ENCODE data around the gene RGN.
"Not testable (repeated sequence)": the region's sequence is repeated elsewhere in the genome, so short reads cannot be mapped to it uniquely, and the experiment has no call there.

Gene RGN

DNA sequence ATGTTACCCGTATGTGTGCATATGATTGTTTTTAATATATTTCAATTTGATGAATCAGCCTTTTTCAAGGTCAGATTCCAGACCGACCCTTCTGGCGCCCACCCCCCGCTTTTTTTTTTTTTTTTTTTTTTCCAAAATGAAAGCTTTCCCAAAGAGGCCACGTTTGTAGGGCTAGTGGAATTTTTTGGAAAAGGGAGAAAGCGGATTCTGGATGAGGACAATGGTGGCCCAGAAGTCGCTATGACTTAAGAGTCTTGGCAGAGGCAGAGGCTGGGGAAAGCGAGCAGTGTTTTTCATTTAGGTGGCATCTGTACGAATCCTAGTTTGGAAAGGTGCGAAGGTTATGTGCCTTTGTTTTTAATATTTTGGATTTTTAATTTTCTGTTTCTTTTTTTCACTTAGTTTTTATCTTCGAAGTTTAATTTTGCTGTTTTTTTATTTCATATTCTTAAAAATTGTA lies 51.7 kb downstream of the RGN start:
- Histone ChIP-seq H3K4me3 (ENCODE audit: low read length) (peak overlapping the region; percentile 85), H3K4me1 (ENCODE audit: control insufficient read depth, low read depth, low read length) (no peaks in the 10 kb centered on the region), H3K27ac (ENCODE audit: low read length) (no peak overlapping the region), H3K36me3 (ENCODE audit: control insufficient read depth, low read depth, low read length) (no peaks in the 10 kb centered on the region), H3K9me3 (ENCODE audit: control insufficient read depth, low read depth, low read length) (peaks cover 5% of the 10 kb centered on the region), H3K27me3 (ENCODE audit: control insufficient read depth, insufficient read depth, low read length) (no peaks in the 10 kb centered on the region), H3K9ac (ENCODE audit: low read length) (no peak overlapping the region)

DNA sequence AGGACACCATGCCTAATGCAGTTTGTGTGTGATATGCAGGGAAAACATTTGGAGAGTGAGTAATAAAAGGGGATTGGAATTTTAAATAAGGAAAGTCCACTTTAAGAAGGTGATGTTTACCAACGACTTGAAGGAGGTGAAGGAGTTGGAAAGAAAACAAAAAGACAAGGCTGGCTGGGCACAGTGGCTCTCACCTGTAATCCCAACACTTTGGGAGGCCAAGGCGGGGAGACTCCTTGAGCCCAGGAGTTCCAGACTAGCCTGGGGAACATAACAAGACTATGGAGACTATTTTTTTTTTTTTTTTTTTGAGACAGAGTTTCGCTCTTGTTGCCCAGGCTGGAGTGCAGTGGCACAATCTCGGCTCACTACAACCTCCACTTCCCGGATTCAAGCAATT lies 55.2 kb downstream of the RGN start:
- H3K27me3 ChIP-seq (ENCODE audit: control insufficient read depth, insufficient read depth, low read length) = no peaks in the 10 kb centered on the region

DNA sequence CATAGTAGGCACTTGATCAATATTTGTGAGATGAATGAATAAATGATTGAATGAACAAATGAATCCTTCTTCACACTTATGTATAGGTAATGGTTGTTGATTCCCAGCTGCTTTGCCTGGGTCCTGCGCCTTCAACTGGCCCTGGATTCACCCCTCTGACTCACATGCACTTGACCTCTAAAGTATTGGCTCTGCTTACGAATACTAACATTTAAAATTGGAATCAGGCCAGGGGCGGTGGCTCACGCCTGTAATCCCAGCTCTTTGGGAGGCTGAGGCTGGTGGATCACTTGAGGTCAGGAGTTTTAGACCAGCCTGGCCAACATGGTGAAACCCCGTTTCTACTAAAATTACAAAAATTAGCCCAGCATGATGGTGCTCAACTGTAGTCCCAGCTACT lies 57.4 kb downstream of the RGN start:
- not testable (repeated sequence) for H3K36me3 ChIP-seq (ENCODE audit: control insufficient read depth, low read depth, low read length); H3K27me3 ChIP-seq (ENCODE audit: control insufficient read depth, insufficient read depth, low read length); H3K4me1 ChIP-seq (ENCODE audit: control insufficient read depth, low read depth, low read length); H3K27ac ChIP-seq (ENCODE audit: low read length); H3K9me3 ChIP-seq (ENCODE audit: control insufficient read depth, low read depth, low read length); H3K9ac ChIP-seq (ENCODE audit: low read length); H3K4me3 ChIP-seq (ENCODE audit: low read length)

More for the DNA sequence above, 55.2 kb downstream of the RGN start:
- Histone ChIP-seq H3K36me3 (ENCODE audit: control insufficient read depth, low read depth, low read length) (no peaks in the 10 kb centered on the region), H3K4me1 (ENCODE audit: control insufficient read depth, low read depth, low read length) (no peaks in the 10 kb centered on the region), H3K27ac (ENCODE audit: low read length) (no peak overlapping the region), H3K9ac (ENCODE audit: low read length) (no peak overlapping the region), H3K9me3 (ENCODE audit: control insufficient read depth, low read depth, low read length) (peaks cover 8% of the 10 kb centered on the region), H3K4me3 (ENCODE audit: low read length) (no peak overlapping the region)

DNA sequence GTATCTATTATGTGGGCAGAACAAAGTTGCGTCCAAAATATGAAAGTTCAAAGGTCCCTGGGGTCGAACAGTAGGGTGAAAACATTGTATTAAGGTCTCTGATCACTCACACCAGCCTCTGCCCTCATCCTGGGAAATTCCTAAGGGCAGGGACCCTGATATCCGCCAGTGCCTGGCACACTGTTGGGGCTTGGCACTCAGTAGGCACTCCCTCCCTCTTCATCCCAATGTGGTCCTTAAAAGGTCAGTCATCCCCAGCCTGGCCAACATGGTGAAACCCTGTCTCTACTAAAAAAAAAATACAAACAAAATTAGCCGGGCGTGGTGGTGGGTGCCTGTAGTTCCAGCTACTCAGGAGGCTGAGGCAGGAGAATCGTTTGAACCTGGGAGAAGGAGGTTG lies 59.9 kb downstream of the RGN start:
- no peak overlapping the region for H3K4me3 ChIP-seq (ENCODE audit: low read length)
- no peak overlapping the region for H3K9ac ChIP-seq (ENCODE audit: low read length)
- no peaks in the 10 kb centered on the region for H3K4me1 ChIP-seq (ENCODE audit: control insufficient read depth, low read depth, low read length)
- peaks cover 5% of the 10 kb centered on the region for H3K9me3 ChIP-seq (ENCODE audit: control insufficient read depth, low read depth, low read length)
- no peak overlapping the region for H3K27ac ChIP-seq (ENCODE audit: low read length)
- peaks cover 6% of the 10 kb centered on the region for H3K36me3 ChIP-seq (ENCODE audit: control insufficient read depth, low read depth, low read length)
- H3K27me3 ChIP-seq (ENCODE audit: control insufficient read depth, insufficient read depth, low read length) = no peaks in the 10 kb centered on the region

Measured in iPS-18a (cell line).